GM12872 (cell line): ENCODE data around the gene HHLA2.

Experiments used
- TF ChIP-seq, protein P1 (sequence below): IDR thresholded peaks from 3 replicates; pipeline ENCODE4 v1.5.1; 2011; ENCODE audit warnings: low read depth, mild to moderate bottlenecking, low read length, moderate library complexity; ENCODE audit not compliant: insufficient read depth

Gene HHLA2

DNA sequence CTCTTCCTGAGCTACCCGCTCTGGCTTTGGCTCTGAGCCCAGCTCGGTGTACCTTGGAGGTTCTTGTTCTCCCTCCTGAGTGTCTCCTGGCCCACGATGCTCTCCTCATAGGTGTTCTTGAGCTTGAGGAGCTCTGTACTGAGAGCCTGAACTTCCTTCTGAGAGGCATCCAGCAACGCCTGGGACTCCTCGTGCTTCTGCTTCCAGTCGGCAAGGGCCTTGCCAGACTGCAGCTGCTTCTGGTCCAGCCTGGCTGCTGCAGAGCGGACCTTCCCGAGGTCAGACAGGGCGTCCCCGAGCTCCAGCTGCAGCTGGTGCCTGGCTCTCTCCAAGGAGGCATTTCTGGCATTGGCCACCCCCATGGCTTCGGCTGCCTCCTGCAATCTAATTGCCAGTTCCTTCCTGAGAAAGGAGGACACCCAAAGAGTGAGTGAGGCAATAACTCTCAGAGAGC lies 114.2 kb downstream of the HHLA2 start:
- TF ChIP-seq, protein P1, sequence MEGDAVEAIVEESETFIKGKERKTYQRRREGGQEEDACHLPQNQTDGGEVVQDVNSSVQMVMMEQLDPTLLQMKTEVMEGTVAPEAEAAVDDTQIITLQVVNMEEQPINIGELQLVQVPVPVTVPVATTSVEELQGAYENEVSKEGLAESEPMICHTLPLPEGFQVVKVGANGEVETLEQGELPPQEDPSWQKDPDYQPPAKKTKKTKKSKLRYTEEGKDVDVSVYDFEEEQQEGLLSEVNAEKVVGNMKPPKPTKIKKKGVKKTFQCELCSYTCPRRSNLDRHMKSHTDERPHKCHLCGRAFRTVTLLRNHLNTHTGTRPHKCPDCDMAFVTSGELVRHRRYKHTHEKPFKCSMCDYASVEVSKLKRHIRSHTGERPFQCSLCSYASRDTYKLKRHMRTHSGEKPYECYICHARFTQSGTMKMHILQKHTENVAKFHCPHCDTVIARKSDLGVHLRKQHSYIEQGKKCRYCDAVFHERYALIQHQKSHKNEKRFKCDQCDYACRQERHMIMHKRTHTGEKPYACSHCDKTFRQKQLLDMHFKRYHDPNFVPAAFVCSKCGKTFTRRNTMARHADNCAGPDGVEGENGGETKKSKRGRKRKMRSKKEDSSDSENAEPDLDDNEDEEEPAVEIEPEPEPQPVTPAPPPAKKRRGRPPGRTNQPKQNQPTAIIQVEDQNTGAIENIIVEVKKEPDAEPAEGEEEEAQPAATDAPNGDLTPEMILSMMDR, result no peak

DNA sequence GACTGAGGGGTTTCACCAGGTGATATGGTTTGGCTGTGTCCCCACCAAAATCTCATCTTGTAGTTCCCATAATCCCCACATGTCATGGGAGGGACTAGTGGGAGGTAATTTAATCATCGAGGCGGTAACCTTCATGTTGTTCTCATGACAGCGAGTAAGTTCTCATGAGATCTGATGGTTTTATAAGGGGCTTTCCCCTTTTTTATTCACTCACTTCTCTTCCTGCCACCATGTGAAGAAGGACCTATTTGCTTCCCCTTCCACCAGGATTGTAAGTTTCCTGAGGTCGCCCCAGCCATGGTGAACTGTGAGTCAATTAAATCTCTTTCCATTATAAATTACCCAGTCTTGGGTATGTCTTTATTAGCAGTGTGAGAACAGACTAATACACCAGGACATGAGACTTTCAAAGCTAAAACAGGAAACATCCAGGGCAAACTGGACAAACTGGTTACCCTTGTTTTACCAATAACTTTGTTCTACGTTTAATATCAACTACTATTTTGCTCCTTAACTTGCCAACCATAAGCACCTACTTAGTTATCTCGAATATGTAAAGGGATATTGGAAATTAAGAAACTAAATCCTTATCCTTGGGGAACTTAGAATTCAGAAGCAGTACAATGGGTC lies 115.9 kb downstream of the HHLA2 start:
- TF ChIP-seq, protein P1, result no peak

DNA sequence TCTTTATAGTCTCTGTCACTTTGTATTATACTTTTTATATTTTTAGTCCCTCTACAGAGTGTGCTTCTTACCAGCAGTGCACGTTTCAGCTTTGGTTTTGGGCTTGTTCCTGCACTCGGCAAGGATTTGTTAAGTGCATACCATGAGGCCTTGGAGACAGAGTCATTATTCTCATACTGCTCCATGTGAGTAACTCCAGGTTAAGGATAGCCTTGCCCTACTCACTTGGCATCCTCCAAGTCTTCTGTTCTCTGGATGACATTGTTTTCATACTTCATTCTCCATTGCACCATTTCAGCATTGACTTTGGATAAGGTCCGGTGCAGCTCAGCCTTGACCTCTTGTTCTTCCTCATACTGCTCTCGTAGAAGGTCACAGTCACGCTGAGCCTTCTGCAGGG lies 117.7 kb downstream of the HHLA2 start:
- TF ChIP-seq, protein P1, result no peak

DNA sequence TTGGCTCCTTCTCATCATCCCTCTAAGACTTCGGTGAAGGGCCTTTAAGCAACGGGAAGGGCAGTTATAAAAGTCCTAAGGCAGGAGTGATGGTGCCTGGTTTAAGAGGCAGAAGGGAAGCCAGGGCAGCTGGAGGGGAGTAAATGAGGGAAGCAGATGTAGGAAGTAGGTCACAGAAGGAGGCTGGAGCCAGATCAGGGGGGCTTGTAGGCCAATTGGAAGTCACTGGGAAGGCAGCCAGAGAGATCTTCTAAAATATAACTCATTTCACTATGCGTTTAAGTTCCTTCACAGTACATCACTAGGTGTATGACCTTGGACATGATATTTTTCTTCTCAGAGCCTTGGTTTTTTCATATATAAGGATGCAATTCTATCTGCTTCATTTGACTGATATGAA lies 119.3 kb downstream of the HHLA2 start:
- TF ChIP-seq, protein P1, result no peak

DNA sequence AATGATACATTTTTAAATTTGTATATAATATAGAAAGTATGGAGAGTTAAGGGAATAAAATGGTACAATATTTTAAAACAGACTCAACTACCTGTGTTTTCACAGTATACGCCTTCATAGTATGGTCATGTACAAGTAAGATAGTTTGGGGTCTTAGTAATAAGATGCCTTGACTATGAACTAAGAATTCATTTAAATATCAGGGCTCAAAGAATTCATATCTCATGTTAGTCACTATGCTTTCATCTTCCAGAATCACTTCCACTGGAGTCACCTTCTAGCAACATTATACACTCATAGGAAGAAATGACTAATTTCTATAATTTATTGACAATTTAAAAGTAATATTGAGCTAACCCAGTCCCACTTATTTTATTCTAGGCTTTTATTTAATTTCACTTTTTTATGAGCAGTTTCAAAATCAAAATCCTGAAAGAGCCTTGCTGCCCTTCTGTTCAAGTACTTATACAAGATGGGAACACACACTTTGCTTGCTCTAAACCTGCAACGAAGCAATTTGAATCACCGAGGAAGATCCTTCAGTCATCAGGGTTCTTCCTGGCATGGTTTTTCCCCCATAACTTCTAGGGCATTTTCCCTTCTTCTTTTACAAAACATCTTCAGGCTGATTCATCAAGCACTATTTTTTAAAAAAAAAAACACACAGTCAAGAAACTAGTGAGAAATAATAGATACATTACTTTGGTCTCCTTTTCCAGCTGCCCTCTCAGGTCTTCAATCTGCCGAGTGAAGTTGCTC lies 119.9 kb downstream of the HHLA2 start:
- TF ChIP-seq, protein P1, result no peak

DNA sequence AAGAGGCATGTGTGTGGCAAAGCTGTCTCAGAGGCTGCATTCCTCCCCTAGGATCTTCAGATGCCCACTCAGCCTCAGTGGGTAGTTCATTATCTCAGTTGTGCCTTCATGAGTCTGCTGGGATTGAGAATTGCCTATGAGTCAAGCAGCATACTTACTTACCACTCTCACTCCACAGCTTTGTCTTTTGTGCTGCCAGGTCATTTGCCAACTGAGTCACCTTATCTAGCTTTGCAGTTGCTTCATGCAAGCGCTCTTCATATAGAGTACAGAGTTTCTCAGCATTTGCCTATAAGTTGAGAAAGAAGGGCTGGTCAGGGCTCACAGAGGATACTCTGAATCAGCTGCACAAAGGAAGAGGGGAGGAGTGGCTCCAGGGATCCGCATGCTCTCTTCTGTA lies 124.6 kb downstream of the HHLA2 start:
- TF ChIP-seq, protein P1, result no peak
